ENCODE results near the gene LAMA3.

LAMA3 gene

GRCh38 chr18:23964282-23965238 is 275.3 kb downstream of the LAMA3 start:
- DNase-seq (ENCODE audit: low spot score), result no peak
- TF ChIP-seq CTCF (IDR thresholded peaks at IDR 0.05; ENCODE audit: extremely low read depth, missing control alignments), result no peak

- DNase-seq (ENCODE audit: low spot score), result no peak
- no peak for TF ChIP-seq CTCF (IDR thresholded peaks at IDR 0.05; ENCODE audit: extremely low read depth, missing control alignments)
Measured at GRCh38 chr18:23966909-23967308, 277.7 kb downstream of the LAMA3 start.

GRCh38 chr18:23967321-23968089 is 278.3 kb downstream of the LAMA3 start:
- no peak for TF ChIP-seq CTCF (IDR thresholded peaks at IDR 0.05; ENCODE audit: extremely low read depth, missing control alignments)
- no peak for DNase-seq (ENCODE audit: low spot score)

GRCh38 chr18:23968638-23969604 is 279.7 kb downstream of the LAMA3 start:
- DNase-seq (ENCODE audit: low spot score), result no peak
- TF ChIP-seq CTCF (IDR thresholded peaks at IDR 0.05; ENCODE audit: extremely low read depth, missing control alignments), result no peak

GRCh38 chr18:23969664-23970063 is 280.4 kb downstream of the LAMA3 start:
- DNase-seq (ENCODE audit: low spot score), result no peak
- no peak for TF ChIP-seq CTCF (IDR thresholded peaks at IDR 0.05; ENCODE audit: extremely low read depth, missing control alignments)

- DNase-seq (ENCODE audit: low spot score), result peak; percentile 21
- no peak for TF ChIP-seq CTCF (IDR thresholded peaks at IDR 0.05; ENCODE audit: extremely low read depth, missing control alignments)
Measured at GRCh38 chr18:23970161-23971096, 281.2 kb downstream of the LAMA3 start.
